Erythroblast (primary cell): ENCODE measurements around the gene ASRGL1.

ENCODE experiments used
- GATA1 ChIP-seq: IDR thresholded peaks from 2 replicates; pipeline ENCODE4 v1.6.1; 2011; ENCODE audit warnings: low read depth, mild to moderate bottlenecking, control low read depth, low read length, moderate library complexity
- POLR2A ChIP-seq: IDR thresholded peaks from 2 replicates; pipeline ENCODE4 v1.6.1; 2011; ENCODE audit warnings: mild to moderate bottlenecking, low read length

DNA sequence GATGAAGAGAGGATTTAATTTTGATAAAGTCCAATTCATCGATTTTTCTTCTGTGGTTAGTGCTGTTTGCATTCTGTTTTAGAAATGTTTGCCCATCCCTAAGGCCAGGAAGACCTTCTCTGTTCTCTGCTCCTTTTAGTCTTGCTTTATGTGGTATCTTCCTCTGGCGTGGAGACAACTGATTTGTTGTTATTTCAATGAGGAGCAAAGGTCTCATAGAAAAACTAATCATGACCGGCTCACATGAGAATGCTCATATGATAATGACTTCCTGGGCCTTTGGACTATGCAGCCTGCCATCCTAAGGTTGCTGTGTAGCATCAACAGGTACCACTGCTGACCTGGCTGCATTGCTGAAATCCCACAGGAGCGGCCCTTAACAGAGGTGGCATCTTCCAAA lies 101.4 kb downstream of the ASRGL1 start:
- no peak for TF ChIP-seq POLR2A
- TF ChIP-seq GATA1, result no peak
